ENCODE measurements around the gene CLEC3A.

CLEC3A gene

DNA sequence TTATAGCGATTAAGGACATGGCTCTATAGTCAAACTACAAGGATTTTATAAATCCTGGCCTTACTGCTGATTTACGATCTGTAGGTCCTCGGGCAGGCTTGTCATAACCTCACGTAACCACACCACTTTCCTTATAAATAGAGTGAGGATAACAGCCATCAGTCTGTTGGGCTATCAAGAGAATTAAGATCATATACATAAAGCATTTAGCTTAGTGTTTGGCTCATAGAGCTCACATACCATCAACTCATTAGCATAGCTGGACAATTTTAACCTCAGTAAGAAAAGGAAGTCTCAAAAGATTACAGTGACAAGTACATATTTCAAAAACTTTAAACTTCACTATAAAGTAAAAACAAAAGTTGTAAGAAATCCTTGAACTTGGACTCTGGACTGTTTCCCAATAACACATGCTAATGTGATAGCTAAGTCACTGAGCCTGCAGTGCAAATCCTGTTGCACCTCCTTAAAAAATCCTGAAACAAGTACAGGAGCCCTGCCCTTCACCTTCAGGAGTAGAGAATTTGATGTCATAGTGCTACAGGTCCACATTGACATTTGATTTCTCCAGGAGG is 20.8 kb upstream of the CLEC3A start:
- no peak overlapping the region for H3K27ac ChIP-seq
- TF ChIP-seq, protein P1, sequence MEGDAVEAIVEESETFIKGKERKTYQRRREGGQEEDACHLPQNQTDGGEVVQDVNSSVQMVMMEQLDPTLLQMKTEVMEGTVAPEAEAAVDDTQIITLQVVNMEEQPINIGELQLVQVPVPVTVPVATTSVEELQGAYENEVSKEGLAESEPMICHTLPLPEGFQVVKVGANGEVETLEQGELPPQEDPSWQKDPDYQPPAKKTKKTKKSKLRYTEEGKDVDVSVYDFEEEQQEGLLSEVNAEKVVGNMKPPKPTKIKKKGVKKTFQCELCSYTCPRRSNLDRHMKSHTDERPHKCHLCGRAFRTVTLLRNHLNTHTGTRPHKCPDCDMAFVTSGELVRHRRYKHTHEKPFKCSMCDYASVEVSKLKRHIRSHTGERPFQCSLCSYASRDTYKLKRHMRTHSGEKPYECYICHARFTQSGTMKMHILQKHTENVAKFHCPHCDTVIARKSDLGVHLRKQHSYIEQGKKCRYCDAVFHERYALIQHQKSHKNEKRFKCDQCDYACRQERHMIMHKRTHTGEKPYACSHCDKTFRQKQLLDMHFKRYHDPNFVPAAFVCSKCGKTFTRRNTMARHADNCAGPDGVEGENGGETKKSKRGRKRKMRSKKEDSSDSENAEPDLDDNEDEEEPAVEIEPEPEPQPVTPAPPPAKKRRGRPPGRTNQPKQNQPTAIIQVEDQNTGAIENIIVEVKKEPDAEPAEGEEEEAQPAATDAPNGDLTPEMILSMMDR (IDR thresholded peaks at IDR 0.05) = no peak
- TF ChIP-seq ZFX (IDR thresholded peaks at IDR 0.05; ENCODE audit: borderline replicate concordance) = no peak

DNA sequence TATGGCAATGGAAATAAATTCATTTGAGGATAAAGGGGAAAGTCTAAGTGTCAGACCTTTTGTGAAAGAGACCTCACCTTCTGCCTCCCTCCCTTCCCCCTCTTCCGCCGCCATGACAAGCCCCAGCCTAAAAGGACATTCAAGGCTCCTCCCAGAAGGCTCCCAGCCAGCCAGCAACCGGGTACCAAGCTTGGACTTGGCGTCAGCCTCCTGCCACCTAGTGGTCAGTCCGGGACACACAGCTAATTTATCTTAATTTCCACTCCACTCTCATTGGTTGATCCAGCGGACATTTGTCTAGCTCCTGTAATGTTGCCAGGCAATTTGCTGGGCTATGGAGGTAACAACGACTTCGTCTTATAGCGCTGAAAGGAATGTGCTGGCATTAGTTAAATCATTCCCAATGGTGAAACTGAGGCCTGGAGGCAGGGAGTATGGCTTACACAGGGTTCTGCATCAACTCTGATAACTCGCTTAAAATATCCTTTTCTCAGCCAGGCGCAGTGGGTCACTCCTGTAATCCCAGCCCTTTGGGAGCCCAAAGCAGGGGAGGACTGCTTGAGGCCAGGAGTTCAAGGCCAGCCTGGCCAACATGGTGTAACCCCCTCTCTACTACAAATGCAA is 19.3 kb upstream of the CLEC3A start:
- TF ChIP-seq, protein P1 (IDR thresholded peaks at IDR 0.05) = peak; percentile 98
- TF ChIP-seq ZFX (IDR thresholded peaks at IDR 0.05; ENCODE audit: borderline replicate concordance) = no peak
- H3K27ac ChIP-seq = no peak overlapping the region

DNA sequence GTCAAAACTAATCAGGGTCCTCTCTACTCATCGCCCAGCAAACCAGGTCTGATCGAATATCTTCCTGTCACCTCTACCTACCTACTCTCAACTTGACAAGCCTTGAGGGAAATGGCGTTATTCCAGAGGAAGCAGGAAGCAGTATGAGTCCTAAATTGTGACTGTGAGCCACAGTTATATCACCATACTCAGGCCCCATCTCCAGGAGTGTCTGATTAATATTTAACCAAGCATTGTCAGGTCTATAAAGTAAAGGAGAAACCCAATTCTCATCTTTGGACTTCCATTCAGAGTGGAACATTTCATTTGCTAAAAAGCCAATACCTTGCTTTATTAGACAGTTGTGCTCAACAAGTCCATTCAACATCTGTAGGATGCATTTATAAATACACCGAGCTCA is 17.8 kb upstream of the CLEC3A start:
- no peak overlapping the region for H3K27ac ChIP-seq
- TF ChIP-seq, protein P1 (IDR thresholded peaks at IDR 0.05) = no peak
- TF ChIP-seq ZFX (IDR thresholded peaks at IDR 0.05; ENCODE audit: borderline replicate concordance) = no peak

DNA sequence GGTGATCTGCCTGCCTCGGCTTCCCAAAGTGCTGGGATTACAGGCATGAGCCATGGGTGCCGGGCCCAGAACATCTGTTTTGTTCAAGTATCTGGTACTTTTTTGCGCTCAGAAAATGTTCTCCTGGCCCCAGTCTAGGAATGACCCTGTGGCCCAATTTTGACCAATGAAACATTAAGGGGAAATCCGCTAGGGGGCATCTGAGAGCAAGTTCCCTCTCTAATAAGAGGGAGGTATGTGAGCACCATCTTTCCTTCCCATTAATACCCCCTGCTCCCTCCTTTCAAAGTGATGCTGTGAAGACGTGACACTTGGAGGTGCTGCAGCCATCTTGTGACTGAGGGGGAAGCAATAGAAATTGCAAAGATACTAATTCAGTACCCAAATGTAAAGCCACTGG is 16.5 kb upstream of the CLEC3A start:
- TF ChIP-seq ZFX (IDR thresholded peaks at IDR 0.05; ENCODE audit: borderline replicate concordance) = no peak
- TF ChIP-seq, protein P1 (IDR thresholded peaks at IDR 0.05) = peak; percentile 76
- no peak overlapping the region for H3K27ac ChIP-seq

DNA sequence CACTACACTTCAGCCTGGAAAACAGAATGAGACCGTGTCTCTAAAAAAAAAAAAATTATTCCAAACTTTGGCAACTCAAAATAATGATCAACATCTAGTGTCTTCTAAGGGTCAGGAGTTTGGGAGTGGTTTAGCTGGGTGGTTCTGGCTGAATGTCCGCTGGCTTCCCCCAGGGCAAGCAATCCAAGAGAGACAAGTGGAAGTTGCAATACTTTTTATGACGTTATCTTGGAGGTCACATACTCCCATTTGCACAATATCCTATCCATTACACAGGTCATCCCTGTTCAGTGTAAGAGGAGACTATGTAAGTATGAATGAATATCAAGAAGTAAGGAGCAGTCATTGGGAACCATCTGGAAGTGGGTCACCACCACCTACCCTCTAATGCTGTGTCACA is 15.2 kb upstream of the CLEC3A start:
- TF ChIP-seq ZFX (IDR thresholded peaks at IDR 0.05; ENCODE audit: borderline replicate concordance) = no peak
- TF ChIP-seq, protein P1 (IDR thresholded peaks at IDR 0.05) = no peak
- no peak overlapping the region for H3K27ac ChIP-seq

DNA sequence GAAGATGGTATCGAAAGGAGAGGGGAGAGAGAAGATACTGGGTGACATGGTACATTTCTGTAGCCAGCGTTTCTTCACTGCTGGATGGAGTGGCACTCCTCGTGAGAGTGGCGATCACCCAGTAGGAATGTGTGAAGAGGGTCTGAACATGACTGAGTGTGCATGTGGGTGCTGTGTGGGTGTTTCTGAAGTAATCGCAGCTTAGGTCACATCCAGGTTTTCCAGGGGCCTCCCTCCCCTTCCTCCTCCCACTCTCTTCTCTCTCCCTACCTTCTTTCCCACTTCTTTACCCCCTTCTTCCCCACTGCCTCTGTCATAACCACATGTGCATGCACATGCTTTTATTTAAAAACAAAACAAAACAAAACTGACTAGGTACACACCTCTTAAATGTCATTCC is 1.8 kb downstream of the CLEC3A start:
- no peak overlapping the region for H3K27ac ChIP-seq
- TF ChIP-seq, protein P1 (IDR thresholded peaks at IDR 0.05) = no peak
- TF ChIP-seq ZFX (IDR thresholded peaks at IDR 0.05; ENCODE audit: borderline replicate concordance) = no peak

DNA sequence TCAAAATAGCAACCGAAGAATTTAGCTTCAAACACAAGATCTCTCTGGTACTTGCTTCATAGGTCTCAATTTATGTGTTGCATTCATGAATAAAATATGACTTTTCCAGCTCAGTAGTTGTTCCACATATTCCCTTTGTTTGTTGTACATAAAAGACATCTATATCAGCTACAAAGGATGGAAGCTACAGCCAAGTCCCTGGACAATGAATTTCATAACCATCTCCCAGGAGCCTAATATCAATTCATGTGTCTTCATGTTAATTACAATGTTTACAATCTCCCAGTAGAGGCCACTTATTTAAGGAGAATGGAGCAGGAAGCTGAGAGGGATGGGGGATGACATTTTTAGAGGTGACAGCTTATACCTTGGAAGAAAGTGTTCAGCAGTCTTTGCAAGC is 3.3 kb downstream of the CLEC3A start:
- TF ChIP-seq, protein P1 (IDR thresholded peaks at IDR 0.05) = no peak
- TF ChIP-seq ZFX (IDR thresholded peaks at IDR 0.05; ENCODE audit: borderline replicate concordance) = no peak
- H3K27ac ChIP-seq = no peak overlapping the region

Measured in 22Rv1 (cell line).